Frontal cortex (tissue), 4 donors: Measurements from ENCODE around the gene ENDOU. TPM values are rescaled to one million over a fixed set of nuclear protein-coding genes. Genes with fewer than 3 reads are reported as not detected.

Source experiments
- DNase-seq, 2 donors: peaks; one replicate each; pipeline ENCODE4 v3.0.0; 2012; ENCODE audit warnings: low spot score in 2 of 2
- FAIRE-seq: peaks from 2 replicates; lab custom pipeline; 2012; peaks lifted over from hg19 to GRCh38; lab: Jason Lieb, UNC
- total RNA-seq: library from RNA; depleted of rRNA; stranded (reverse); fragments of >200 nt; gene quantifications from one replicate; pipeline ENCODE4 v1.2.3, GENCODE V29; 2014
- donor health status: control.
- donor health status: control.
- donor health status: control.

Gene ENDOU
- total RNA-seq, 1 donor from 2014 or later: not detected

DNA sequence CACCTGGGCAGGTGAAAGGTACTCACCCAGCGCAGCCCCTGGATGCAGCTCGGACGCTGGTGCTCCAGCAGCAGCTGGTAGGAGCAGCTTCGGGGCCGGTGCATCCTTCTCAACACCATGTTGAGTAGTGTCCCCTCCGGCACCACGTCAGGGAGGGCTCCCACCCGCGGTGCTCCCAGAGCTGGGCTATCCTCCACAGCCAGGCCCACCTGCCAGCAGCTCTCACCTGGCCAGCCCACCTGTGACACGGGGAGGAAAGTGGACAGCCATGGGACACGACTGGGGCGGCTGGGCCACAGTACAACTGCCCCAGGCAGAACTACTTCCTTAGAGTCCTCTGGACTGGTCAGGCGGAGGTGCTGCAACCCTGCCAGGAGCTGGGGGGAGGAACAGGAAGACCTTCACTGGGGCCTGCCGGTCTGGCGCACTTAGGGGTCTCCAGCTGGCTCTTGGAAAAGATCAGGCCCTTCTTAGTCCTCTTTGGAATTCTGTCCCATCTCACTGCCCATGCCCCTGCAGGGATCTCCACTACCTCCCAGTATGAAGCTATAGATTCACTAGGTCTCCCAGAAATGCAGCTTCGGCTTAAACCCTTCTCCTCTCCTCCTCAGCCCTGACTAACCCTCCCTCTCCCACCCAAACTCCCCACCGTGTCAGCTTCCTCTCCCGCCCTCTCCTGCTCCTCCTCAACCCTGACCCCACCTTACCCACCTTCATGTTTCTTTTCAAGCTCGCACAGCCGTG, 32.7 kb upstream of the ENDOU start:
- FAIRE-seq (no peak), DNase-seq (no peak)

DNA sequence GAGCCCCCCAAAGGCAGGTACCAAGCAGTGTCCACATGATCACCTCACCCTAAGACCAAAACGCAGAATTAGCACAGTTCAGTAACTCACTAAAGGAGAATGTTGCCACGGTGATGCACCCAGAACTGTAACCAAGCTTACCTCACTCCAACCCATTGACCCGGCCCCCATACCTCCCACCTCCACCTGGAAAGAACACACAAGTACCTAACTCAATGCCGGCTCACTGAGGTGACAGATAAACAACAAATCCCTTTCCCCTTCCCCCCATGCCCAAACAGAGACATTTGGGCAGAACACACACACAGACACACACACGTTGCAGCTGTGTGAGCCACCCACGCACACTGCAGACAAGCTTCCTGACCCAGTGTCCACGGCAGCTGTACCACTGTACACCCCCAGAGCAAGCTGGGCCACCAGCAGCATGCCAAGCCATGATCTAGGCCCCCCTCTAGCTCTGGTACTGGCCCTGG, 32.1 kb upstream of the ENDOU start:
- FAIRE-seq (no peak), DNase-seq (no peak)

DNA sequence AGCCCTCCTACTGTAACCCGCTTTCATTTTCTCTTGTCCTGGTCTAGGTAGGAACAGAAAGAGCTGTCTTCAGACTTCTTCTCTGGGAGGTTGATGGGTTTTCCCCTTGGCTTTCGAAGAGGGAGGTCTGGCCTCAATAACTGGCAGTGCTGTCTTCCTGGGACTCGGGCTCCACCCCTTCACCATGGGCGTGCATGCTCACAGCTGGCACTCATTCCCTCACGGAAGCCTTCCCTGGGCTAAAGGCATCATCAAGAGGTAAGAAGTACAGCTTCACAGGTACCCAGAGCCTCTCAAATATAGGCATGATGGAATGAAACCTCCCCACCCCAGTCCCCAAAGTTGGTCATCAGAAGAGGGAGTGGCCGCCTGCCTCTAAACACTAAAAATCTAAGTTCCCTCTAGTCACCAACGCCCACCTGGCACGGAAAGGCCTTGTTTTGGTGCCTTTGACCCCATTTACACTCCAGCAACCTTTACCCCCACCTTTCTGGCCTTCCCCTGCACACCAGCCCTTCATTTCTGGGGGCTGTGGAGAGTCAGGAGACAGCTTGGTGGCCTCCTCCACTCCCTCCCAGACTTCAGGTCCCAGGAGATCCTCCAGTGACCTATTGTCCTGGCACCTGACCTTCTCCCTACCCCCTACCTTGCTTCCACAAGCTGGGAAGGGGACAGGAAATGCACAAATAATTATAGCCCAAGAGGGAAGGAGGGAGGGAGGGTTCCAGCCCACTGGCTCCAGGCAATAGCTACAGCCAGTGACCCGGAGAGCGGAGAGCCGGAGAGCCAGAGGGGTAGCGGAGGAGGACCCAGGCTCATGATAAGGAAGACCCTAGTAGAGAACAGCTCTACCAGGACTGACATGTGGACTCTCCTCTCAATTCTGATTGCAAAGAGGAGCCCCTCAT, 30.6 kb upstream of the ENDOU start:
- FAIRE-seq: no peak

DNA sequence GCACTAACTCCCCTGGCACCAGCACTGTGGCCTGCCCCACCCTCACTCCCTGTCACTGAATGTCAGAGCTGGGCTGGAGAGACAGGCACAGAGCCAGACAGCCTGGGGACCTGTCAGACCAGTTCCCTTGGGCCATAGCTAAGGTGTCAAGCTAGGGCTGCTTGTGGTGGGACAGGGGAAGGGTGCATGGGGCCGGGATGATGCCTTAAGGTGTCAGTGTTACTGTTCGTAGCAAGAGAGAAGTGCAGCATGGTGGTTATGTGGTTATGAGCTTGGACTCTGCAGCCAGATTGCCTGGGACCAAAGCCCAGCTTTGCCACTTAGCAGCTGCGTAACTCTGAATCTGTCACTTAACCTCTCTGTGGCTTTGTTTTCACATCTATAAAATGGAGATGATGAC, 29.6 kb upstream of the ENDOU start:
- FAIRE-seq (no peak), DNase-seq (no peak)

More for the DNA sequence above, 30.6 kb upstream of the ENDOU start:
- DNase-seq: no peak

DNA sequence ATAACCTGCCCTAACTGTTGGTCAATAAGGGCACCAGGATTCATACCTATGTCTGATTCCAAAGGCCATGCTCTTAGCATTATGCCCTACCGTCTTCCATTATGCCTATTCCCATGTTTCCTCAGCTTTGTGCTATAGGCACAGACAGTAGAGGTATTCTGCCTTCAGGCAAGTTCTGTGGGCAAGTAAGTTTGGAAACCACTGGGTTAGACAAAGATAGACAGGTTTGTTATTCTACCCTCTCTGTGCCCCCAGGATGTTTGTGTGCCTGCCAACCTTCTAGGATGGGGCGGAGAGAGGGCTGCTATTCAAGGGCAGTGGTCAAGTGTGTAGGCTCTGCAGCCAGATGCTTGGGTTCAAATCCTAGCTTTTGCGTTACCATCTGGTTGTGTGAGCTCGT, 28.8 kb upstream of the ENDOU start:
- FAIRE-seq (no peak), DNase-seq (no peak)

DNA sequence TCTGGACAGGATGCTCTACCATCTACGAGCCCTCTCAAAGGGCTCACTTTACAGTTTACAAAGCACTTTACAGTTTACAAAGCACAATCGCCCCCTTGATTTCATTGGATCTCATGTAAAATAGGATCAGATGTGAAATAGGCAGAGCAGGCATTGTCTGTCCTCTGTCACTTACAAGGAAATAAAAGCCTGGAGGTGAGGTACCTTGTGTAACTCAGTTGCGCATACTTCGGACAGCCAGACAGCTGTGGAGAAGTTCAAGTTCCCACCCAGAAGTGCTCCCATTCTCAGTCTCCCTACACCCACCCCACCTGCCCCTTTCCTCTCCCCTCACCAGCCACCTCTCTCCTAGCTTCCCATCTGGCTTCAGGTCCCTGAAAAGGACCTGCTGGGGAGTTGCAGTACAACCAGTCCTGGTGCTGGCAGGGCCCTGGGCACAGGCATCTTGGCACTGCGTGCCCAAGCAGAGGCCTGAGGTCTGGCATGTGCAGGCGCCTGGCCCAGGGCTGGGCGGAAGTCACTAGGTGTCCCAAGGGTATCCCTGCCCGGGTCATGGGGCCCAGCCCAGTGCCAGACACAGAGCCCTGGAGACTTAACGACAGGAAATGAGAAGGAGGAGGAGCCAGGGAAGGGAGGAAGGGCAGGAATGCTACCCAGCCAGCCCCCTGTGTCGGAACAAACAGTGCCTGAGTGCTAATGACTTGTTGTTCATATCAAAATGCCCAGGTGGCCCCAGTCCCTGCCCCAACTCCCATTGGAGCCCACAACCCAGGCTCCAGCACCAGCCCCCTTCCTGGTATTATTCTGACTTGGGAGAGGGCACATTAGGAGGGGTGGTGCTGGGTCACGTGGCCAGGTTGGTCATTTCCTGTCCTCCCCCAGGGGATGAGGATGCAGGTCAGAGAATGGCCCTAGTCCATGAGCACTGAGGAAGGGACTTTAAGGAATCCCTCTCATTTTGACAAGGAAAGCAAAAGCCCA, 28.0 kb upstream of the ENDOU start:
- FAIRE-seq: no peak
- no peak for DNase-seq

DNA sequence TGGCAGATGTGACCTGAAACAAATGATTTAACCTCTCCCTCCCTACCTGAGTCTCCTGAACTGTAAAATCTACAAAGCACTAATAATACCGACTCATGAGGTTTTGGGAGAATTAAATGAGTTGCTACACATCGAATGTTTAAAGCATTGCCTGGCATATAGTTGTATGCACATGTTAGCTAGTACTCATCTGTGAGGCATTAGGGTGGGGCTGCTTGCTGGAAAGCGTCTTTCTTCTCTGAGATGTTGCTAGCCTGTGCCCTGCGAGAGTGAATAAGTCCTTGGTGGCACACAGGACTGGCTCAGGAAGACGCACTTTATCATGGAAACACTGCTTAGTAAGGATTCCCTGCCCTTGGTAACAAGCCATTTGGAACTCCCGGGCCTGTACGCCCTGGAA, 27.3 kb upstream of the ENDOU start:
- DNase-seq (no peak), FAIRE-seq (no peak)

DNA sequence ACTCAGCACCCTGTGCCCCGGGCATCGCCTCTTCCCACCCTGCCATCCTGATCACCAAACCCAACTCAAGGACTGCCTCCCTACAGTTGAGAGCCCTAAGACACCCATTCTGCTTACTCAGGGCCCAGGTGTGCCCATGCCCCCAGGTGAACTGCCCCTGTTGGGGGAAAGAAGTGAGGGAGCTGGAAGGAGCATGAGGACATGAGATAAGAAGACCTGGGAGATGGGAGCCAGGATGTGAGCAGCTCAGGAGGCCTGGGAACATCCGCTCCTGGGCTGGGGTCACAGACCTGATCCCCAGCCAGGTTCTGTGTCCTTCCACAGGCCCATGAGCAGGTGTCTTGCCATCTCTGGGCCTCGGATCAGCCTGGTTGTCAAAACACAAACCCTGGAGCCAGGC, 26.8 kb upstream of the ENDOU start:
- DNase-seq (no peak), FAIRE-seq (no peak)

DNA sequence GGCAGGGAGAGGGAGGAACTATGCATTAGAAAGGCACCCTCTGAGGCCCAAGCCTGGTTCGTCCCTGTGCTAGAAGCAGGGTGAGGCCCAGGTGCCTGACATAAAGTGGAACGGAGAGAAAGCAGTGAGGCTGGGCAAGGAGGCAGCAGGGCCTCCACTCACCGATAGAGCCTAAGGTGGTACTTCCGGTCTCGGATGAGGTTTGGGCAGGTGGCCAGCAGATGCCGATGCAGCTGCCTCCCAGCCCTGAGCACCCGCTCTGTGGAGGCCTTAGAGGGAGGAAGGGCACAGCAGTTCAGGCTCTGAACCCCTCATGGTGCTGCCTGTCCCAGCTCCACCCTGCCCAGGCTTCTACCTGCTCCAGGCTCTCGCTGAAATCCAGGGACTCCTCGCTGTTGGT, 26.3 kb upstream of the ENDOU start:
- DNase-seq (no peak), FAIRE-seq (no peak)

DNA sequence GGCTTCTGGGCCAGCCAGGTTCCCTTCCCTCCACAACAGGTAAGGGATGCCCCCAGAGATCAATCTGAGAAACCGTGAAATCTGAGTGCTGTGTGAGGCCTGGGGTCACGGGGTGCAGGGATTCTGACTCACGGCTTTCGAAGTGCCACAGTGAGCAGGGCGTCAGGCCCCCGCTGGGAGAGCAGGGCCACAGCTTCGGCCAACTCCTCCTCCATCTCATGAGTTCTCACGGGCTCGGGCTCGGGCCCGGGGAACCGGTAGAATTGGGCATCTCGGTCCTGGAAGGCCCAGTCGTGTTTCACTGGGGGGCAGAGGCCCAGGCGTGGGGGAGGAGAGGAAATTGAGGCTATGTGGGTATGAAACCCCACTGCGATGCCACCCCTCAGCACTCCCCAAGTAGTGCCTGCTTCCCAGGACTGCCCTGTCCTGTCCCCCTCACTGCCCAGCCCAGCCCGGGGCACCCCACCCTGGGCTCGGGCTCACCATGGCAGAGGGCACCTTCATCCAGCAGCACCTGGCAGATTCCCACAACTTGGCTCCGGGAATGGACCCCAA, 25.7 kb upstream of the ENDOU start:
- FAIRE-seq: no peak

DNA sequence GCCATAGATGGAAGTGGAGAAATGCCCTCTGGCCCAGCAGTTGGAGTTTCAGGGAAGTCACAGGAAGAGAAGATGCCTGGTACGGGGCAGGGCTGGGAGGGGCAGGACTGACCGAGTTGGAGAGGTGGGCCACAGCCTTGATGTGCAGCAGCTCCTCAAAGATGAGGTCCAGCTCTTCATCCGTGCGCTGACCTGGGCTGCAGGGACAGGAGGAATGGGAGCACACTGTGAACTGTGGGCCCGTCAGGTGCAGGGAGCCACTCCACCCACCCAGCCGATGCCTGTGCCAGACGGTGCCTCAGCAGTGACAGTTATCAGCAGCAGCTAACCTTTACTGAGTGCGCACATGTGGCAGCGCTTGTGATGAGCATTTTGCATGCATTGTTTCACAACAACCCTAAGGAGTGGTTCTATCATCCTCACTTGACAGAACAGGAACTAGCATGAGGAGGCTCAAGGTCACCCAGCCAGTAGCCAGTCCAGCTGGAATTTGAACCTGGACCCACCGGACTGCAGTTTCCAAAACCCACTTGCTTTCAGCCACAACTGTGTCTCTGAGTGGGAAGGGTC, 25.0 kb upstream of the ENDOU start:
- FAIRE-seq (no peak), DNase-seq (no peak)

More for the DNA sequence above, 25.7 kb upstream of the ENDOU start:
- DNase-seq: no peak

DNA sequence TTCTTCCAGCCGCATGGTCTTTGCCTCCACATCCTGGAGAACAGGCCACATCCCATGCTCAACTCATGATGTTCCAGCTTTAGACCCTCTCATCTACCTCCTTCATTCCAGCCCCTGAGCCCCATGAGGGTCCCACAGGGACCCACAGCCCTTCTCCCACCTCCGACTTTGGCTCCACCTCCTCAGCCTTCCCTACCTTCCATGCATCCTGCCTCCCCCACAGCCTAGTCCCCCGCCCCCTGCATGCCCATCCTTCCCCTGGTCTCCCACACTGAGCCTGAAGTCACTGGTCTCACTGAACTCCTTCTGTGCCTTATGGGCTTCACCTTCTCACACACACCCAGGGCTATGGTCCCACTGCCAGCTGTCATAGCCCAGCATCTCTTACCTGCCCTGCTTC, 23.6 kb upstream of the ENDOU start:
- FAIRE-seq (no peak), DNase-seq (no peak)

DNA sequence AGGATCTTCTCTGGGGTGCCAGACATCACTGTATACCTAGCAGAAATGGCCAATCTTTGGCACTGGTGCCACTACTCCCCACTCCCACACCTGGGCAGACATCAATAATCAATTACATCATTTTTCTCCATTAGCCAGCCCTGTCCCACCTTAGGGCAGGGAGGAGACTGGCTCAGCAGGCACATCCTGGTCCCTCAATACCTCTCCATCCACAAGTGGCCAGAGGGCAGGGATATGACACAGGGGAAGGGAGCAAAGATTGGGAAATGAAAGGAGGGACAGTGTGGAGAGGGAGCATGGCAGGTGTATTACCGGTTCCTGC, 23.2 kb upstream of the ENDOU start:
- FAIRE-seq: no peak
- DNase-seq: no peak

DNA sequence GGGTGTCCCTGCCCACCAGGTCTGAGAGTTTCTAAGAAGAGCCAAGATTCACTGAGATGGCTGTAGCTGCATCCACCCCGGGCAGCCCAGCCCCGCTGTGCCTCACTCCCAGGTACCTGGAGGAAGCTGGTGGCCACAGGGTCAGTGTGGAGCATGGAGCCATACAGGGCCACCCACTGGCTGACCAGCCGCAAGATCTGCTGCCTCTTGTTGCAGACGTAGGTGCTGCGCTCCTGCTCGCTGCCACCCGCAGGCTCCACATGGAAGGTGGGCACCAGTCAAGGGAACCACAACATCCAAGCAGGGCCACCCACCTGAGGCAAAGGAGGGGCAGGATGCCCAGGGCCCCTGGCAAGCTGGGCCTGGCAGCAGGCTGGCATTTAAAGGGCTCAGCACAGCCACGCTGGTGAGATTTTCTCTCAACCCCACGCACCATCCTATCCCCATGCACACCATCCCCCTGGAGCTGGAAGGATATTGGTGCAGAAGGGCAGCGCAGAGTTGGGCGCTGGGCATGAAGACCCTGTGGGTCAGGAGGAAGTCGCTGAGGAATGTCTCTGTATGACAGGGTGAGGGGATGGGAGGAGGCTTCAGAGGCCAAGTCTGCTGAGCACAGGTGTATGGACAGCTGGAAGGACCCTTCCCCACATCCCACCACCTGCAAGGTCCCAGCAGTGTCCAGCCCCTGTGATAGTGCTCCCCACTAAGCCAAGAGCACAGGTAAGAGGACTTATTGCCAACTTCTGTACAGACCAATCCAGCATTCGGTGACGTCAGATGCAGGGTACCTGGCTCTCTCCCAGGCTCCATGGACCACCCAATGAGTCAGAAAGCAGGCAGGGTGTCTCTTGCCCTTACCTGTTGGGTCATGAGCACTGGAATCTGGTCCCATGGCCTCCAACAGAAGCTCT, 22.6 kb upstream of the ENDOU start:
- FAIRE-seq (no peak), DNase-seq (no peak)

DNA sequence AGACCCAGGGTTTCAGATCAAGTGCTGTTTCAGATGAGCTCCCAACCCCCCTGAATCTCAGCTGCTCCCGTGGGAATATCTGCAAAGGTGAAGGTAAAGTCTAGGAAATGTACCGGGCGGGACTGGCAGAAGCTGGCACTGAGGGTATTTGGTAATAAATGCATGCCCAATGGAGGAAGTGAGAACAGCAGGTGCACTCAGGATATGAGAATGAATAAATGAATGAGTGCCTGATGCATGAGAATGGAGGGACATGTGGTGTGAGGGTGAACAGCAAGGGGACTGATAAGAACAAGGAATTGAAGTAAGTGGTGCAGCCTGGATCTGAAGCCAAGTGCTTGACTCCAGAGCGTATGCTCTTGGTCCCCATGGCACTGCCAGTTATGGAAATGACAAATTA, 21.8 kb upstream of the ENDOU start:
- DNase-seq (no peak), FAIRE-seq (no peak)

DNA sequence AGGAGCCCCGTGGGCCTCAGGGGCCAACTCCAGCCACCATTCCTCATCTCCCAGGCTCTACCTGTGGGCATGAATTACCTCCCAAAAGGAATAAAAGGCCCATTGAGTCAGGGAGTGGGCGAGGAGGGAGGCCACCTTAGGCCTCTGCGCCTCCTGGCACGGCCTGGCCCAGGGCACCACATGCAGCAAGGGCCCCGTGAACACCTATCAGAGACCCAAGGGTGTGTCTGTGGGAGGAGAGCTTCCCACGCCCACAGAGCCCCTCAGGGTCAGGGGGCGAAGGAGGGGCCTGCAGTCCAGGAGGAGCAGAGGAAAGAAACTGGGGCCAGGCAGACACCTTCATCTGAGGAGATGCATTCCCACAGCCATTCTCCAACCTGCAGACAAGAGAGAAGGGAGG, 21.2 kb upstream of the ENDOU start:
- no peak for FAIRE-seq
- no peak for DNase-seq

DNA sequence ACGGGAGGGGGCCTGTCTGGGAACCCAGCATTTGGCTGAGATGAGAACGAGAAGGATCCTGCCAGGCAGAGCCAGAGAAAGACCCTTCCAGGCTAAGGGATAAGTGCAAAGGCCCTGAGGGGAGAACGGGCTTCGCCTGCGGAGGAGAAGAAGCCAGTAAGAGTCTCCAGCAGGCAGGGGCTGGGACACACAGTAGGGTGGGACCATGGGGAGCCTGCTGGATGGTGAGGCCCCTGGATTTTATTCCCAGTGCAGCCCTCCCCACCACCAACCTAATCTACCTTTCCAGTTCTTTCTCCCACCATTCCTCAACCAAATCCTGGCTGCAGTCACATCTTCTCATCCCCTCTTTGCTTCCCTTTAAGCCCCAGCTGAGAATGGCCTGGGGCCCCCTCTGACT, 20.8 kb upstream of the ENDOU start:
- DNase-seq (no peak), FAIRE-seq (no peak)

DNA sequence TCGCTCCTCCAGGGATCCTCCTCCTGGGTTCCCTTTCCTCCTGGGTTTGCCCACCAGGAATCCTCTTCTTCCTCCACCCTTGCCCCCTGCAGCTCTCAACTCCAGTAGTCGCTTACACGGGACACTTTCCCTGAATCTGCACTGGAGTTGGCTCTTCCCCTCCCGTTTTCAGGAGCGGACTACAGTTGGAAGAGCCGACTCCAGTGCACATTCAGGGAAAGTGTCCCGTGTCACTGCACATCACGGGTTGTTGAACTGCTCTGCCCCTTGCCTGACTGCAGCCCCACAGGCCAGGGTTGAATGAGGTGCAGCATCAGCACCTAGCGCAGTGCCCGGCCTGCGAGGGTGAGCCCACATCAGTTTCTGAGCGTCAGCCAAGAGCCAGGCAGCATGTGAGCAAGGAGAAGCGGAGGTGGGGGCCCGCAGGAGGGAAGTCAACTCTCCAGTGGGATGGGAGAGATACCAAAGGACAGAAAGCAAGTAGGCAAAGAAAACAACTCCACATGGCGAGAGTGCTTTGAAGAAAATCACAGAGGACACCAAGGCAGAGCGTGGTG, 20.3 kb upstream of the ENDOU start:
- no peak for FAIRE-seq

More for the DNA sequence above, 20.3 kb upstream of the ENDOU start:
- no peak for DNase-seq
